ENCODE data around the gene TBCB. TPM values are rescaled to one million over a fixed set of nuclear protein-coding genes. Genes with fewer than 3 reads are reported as not detected.
"Not testable (repeated sequence)": the region's sequence is repeated elsewhere in the genome, so short reads cannot be mapped to it uniquely, and the experiment has no call there.

The TBCB gene
- total RNA-seq, 1 experiment from 2014 or later, result 536 TPM

GRCh38 chr19:36172852-36173251 is 57.6 kb downstream of the TBCB start:
- no peak for DNase-seq (ENCODE audit: low spot score)

GRCh38 chr19:36173846-36174245 is 58.6 kb downstream of the TBCB start:
- DNase-seq (ENCODE audit: low spot score), result not testable (repeated sequence)

Other genes with a start within 250 kb of the TBCB start
- 28.7 and 45.8 TPM in 2 replicates for gene APLP1, start 246.9 kb upstream of the TBCB start, total RNA-seq (2014; rRNA removed; shearing (Covaris generic))
- 1.4 and 1.8 TPM in 2 replicates for gene NFKBID, start 214.9 kb upstream of the TBCB start, total RNA-seq (2014; rRNA removed; shearing (Covaris generic))
- gene HCST, start 212.9 kb upstream of the TBCB start, total RNA-seq (2014; rRNA removed; shearing (Covaris generic)), result not detected in 2 replicates
- gene TYROBP, start 207.2 kb upstream of the TBCB start, total RNA-seq (2014; rRNA removed; shearing (Covaris generic)), result not detected in 2 replicates
- gene LRFN3, start 179.1 kb upstream of the TBCB start, total RNA-seq (2014; rRNA removed; shearing (Covaris generic)), result 4.6 and 5.6 TPM in 2 replicates
- 40.4 and 61.9 TPM in 2 replicates for gene SDHAF1, start 120.3 kb upstream of the TBCB start, total RNA-seq (2014; rRNA removed; shearing (Covaris generic))
- gene SYNE4, start 106.7 kb upstream of the TBCB start, total RNA-seq (2014; rRNA removed; shearing (Covaris generic)), result 0.60 and 0.94 TPM in 2 replicates
- 47.7 and 63.7 TPM in 2 replicates for gene ALKBH6, start 101.3 kb upstream of the TBCB start, total RNA-seq (2014; rRNA removed; shearing (Covaris generic))
- 1.9 and 3.8 TPM in 2 replicates for gene CLIP3, start 82.6 kb upstream of the TBCB start, total RNA-seq (2014; rRNA removed; shearing (Covaris generic))
- gene THAP8, start 61.2 kb upstream of the TBCB start, total RNA-seq (2014; rRNA removed; shearing (Covaris generic)), result 1.9 and 6.3 TPM in 2 replicates
- gene WDR62, start 60.6 kb upstream of the TBCB start, total RNA-seq (2014; rRNA removed; shearing (Covaris generic)), result 21.5 and 21.9 TPM in 2 replicates
- not detected in 2 replicates for gene OVOL3, start 4.3 kb upstream of the TBCB start, total RNA-seq (2014; rRNA removed; shearing (Covaris generic))
- gene POLR2I, start 593 bp upstream of the TBCB start, total RNA-seq (2014; rRNA removed; shearing (Covaris generic)), result 192 and 193 TPM in 2 replicates
- gene CAPNS1, start 24.6 kb downstream of the TBCB start, total RNA-seq (2014; rRNA removed; shearing (Covaris generic)), result 462 and 482 TPM in 2 replicates
- gene COX7A1, start 37.0 kb downstream of the TBCB start, total RNA-seq (2014; rRNA removed; shearing (Covaris generic)), result not detected in 2 replicates
- 1.4 and 3.8 TPM in 2 replicates for gene ZNF565, start 99.2 kb downstream of the TBCB start, total RNA-seq (2014; rRNA removed; shearing (Covaris generic))
- gene ZNF146, start 99.6 kb downstream of the TBCB start, total RNA-seq (2014; rRNA removed; shearing (Covaris generic)), result 111 and 163 TPM in 2 replicates